ENCODE results near the gene SHISA5.

- TF ChIP-seq CTCF (IDR thresholded peaks at IDR 0.05) (no peak), EZH2 (IDR thresholded peaks at IDR 0.05; ENCODE audit: borderline replicate concordance, insufficient read depth, low read depth, low read length, poor library complexity, severe bottlenecking) (no peak)
Measured at GRCh38 chr3:48466386-48467109, 37.4 kb downstream of the SHISA5 start.

Data from B cell (primary cell).